HepG2 (cell line): Measurements from ENCODE around the gene MSRB3. TPM values are rescaled to one million over a fixed set of nuclear protein-coding genes. Genes with fewer than 3 reads are reported as not detected.
A peak's percentile ranks its signal among the peaks of the same experiment; 100 is the strongest.

Experiments used
- ATAC-seq: fragments of 200-7000 bp; cut with Tn5 transposase; 3 replicates; pipeline ENCODE4 v1.9.1; 2020; ENCODE audit warnings: mild to moderate bottlenecking, moderate library complexity
- BruUV-seq: library from RNA; stranded (reverse); fragments of 400-500 nt; replicated peaks from 2 replicates; lab custom pipeline; 2021; lab: Mats Ljungman, UMichigan
- CTCF ChIA-PET: fragments of 300-600 bp; formaldehyde crosslinking; extraction: SDS; loops from one replicate; lab custom pipeline; 2021; ENCODE audit warnings: low total read pairs, inconsistent platforms, low intra/inter-chr PET ratio; lab: Yijun Ruan, JAX
- POLR2A ChIA-PET: fragments of 350-600 bp; sonication (Branson Sonifier 250); formaldehyde crosslinking; loops from one replicate; lab custom pipeline; 2020; ENCODE audit warnings: antibody characterized with exemption, inconsistent platforms; lab: Yijun Ruan, JAX
- DNase-seq: peaks from one replicate; pipeline ENCODE4 v3.0.0-alpha.2; 2015; ENCODE audit warnings: low spot score
- FAIRE-seq: peaks from 3 replicates; lab custom pipeline; 2011; peaks lifted over from hg19 to GRCh38; lab: Jason Lieb, UNC
- H2AFZ ChIP-seq: one replicate; pipeline ENCODE4 v1.6.1; 2011; ENCODE audit warnings: low read length, inconsistent platforms
- H3K27ac ChIP-seq: fragments of 300-600 bp; 3 replicates; pipeline ENCODE4 v1.8.0; 2011; ENCODE audit warnings: mixed run types, mild to moderate bottlenecking, mixed read lengths, low read length, inconsistent platforms; ENCODE audit not compliant: insufficient read depth; ENCODE audit errors: extremely low read length
- H3K27me3 ChIP-seq, 2 experiments: fragments of 200-600 bp in 1 of 2; 2 replicates in 1 of 2; 3 replicates in 1 of 2; pipeline versions ENCODE4 v1.6.0 to v1.8.0; 2011; ENCODE audit warnings: low read length in 2 of 2, mild to moderate bottlenecking in 2 of 2, moderate library complexity in 2 of 2, inconsistent platforms in 1 of 2; ENCODE audit not compliant: insufficient read depth in 2 of 2, control insufficient read depth in 1 of 2
- H3K36me3 ChIP-seq, 2 experiments: fragments of 200-600 bp in 1 of 2; replicated peaks in 1 of 2; 2 replicates in 1 of 2; 3 replicates in 1 of 2; pipeline versions ENCODE4 v1.5.1 to v1.8.0; 2011; ENCODE audit warnings: low read length in 2 of 2, inconsistent platforms in 1 of 2; ENCODE audit not compliant: insufficient read depth in 2 of 2, control insufficient read depth in 1 of 2
- H3K4me1 ChIP-seq: 2 replicates; pipeline ENCODE4 v1.5.1; 2012; ENCODE audit warnings: low read length, inconsistent platforms; ENCODE audit not compliant: insufficient read depth
- H3K4me2 ChIP-seq: 2 replicates; pipeline ENCODE4 v1.6.0; 2011; ENCODE audit warnings: low read depth, low read length, inconsistent platforms
- H3K4me3 ChIP-seq, 3 experiments: fragments of 200-600 bp in 1 of 3; sonication (generic), shearing (Covaris generic) in 1 of 3; replicated peaks in 1 of 3; 2 replicates each; pipeline ENCODE4 v1.5.1; 2011 to 2016; ENCODE audit warnings: low read length in 3 of 3, inconsistent platforms in 2 of 3, low read depth in 2 of 3, mild to moderate bottlenecking in 2 of 3, control low read depth in 1 of 3, mixed read lengths in 1 of 3; ENCODE audit not compliant: insufficient read depth in 1 of 3
- H3K79me2 ChIP-seq: one replicate; pipeline ENCODE4 v1.6.1; 2011; ENCODE audit warnings: low read length, inconsistent platforms; ENCODE audit not compliant: insufficient read depth
- H3K9ac ChIP-seq: 2 replicates; pipeline ENCODE4 v1.6.0; 2011; ENCODE audit warnings: mild to moderate bottlenecking, low read depth, low read length, inconsistent platforms; ENCODE audit not compliant: insufficient read depth
- H3K9me3 ChIP-seq: 2 replicates; pipeline ENCODE4 v1.5.1; 2012; ENCODE audit warnings: mild to moderate bottlenecking, low read length
- H4K20me1 ChIP-seq: 2 replicates; pipeline ENCODE4 v1.6.0; 2011; ENCODE audit warnings: inconsistent platforms, mild to moderate bottlenecking, low read length, moderate library complexity; ENCODE audit not compliant: insufficient read depth
- ARID3A ChIP-seq: IDR thresholded peaks from 2 replicates; pipeline ENCODE4 v1.6.1; 2012; ENCODE audit warnings: low read depth, low read length, improper control_type of control experiment
- CTCF ChIP-seq: sonication (generic); formaldehyde crosslinking; IDR thresholded peaks from 2 replicates; pipeline ENCODE4 v1.5.0; 2020; ENCODE audit warnings: mild to moderate bottlenecking, missing genetic modification reagents, moderate library complexity
- JDP2 ChIP-seq: sonication (generic); formaldehyde crosslinking; IDR thresholded peaks from 2 replicates; pipeline ENCODE4 v1.8.1; 2022; ENCODE audit warnings: missing genetic modification reagents, borderline replicate concordance
- KAT8 ChIP-seq: IDR thresholded peaks from 2 replicates; pipeline ENCODE4 v1.6.1; 2016; ENCODE audit warnings: missing genetic modification reagents, missing compliant biosample characterization
- NAIF1 ChIP-seq: sonication (generic); formaldehyde crosslinking; IDR thresholded peaks from 2 replicates; pipeline ENCODE4 v1.5.0; 2020; ENCODE audit warnings: mild to moderate bottlenecking, missing genetic modification reagents, borderline replicate concordance
- RAD21 ChIP-seq: fragments of 450-650 bp; formaldehyde crosslinking; IDR thresholded peaks from 2 replicates; pipeline ENCODE4 v1.5.0; 2020; ENCODE audit warnings: mild to moderate bottlenecking
- SMC3 ChIP-seq: IDR thresholded peaks from 2 replicates; pipeline ENCODE4 v1.6.1; 2011; ENCODE audit warnings: low read length, improper control_type of control experiment
- STAG1 ChIP-seq: sonication (generic); formaldehyde crosslinking; IDR thresholded peaks from 2 replicates; pipeline ENCODE4 v1.4.0; 2020; ENCODE audit warnings: missing genetic modification reagents
- YEATS4 ChIP-seq: sonication (generic); formaldehyde crosslinking; IDR thresholded peaks from 2 replicates; pipeline ENCODE4 v1.4.0; 2020; ENCODE audit warnings: missing genetic modification reagents, borderline replicate concordance
- ZNF749 ChIP-seq: sonication (generic); formaldehyde crosslinking; IDR thresholded peaks from 2 replicates; pipeline ENCODE4 v1.8.0; 2022; ENCODE audit warnings: mild to moderate bottlenecking, missing genetic modification reagents, moderate library complexity, borderline replicate concordance
- WGBS: methylation state at CpG from one replicate; pipeline ENCODE4 v1.1.6; 2017; ENCODE audit warnings: low lambda C conversion rate; 5-methylcytosine and 5-hydroxymethylcytosine counted together
- in situ Hi-C: cut with HindIII; loops from 2 replicates; pipeline ENCODE4 v1.10.0; 2017; ENCODE audit warnings: low pct_unique_long_range_greater_than_20kb; ENCODE audit not compliant: extremely low pct_ligation_motif_present
- intact Hi-C: fragments of 100-400 bp; cut with micrococcal nuclease; formaldehyde crosslinking; loops from one replicate; pipeline ENCODE4 v1.10.0; 2022; ENCODE audit not compliant: unreplicated experiment
- polyA plus RNA-seq, 8 experiments: library from polyadenylated mRNA; depleted of rRNA in 3 of 8; stranded (reverse) in 7 of 8; unstranded in 1 of 8; fragments of >200 nt; fragmentation: Illumina TruSeq in 4 of 8; extraction: Trizol in 4 of 8; gene quantifications; 2 replicates each; pipeline versions ENCODE4 v1.2.1 to v1.2.3, GENCODE V29; 2011 to 2016; ENCODE audit warnings: low read depth in 4 of 8, missing spikeins in 1 of 8, mixed read lengths in 1 of 8; ENCODE audit not compliant: insufficient read depth in 1 of 8
- total RNA-seq, 5 experiments: library from RNA; depleted of rRNA; stranded (reverse); fragments of >200 nt; fragmentation: Illumina TruSeq; extraction: Trizol; gene quantifications; 2 replicates each; pipeline ENCODE4 v1.2.3, GENCODE V29; 2016; ENCODE audit warnings: low read depth in 1 of 5

MSRB3 gene
- total and polyA plus RNA-seq, 2 of the 13 experiments (the other 11 are each of a cell fraction or from before 2014, with no cell fraction given): 1.5 to 1.9 TPM

GRCh38 chr12:65306366-65307168, 28.1 kb downstream of the MSRB3 start:
- no peaks in the 10 kb centered on the region for H4K20me1 ChIP-seq
- ChIA-PET CTCF (interaction anchor here (1.1 to 1.8 kb wide), 2 partner anchors 415 to 800 kb away, joined by 3 to 6 read pairs; no protein-coding TSS in a partner anchor), POLR2A (no interaction called here)
- no peak overlapping the region for H3K9ac ChIP-seq
- peaks cover 6% of the 10 kb centered on the region; the same call in 1 of the 2 replicates for H3K4me1 ChIP-seq
- intact Hi-C loops (loop anchor here (1.0 to 10.0 kb wide), 4 partner anchors 412 to 800 kb away; partner anchors contain the start of gene HMGA2), in situ Hi-C loops (loop anchor here (25.0 kb wide), 1 partner anchor 381 kb away; no protein-coding TSS in a partner anchor)
- H3K4me2 ChIP-seq: peak overlapping the region; percentile 33; the same call in 1 of the 2 replicates
- H3K27ac ChIP-seq: no peak overlapping the region
- ATAC-seq: peak; percentile 66
- no peaks in the 10 kb centered on the region for H3K9me3 ChIP-seq
- H2AFZ ChIP-seq: no peak overlapping the region
- BruUV-seq: no TSS peak
- 52% methylated on average over 6 of the region's 6 CpGs for WGBS
- no peak overlapping the region for H3K4me3 ChIP-seq
- no peak for TF ChIP-seq ARID3A
- TF ChIP-seq RAD21: peak; percentile 66
- TF ChIP-seq NAIF1: no peak
- TF ChIP-seq CTCF: peak; percentile 75
- TF ChIP-seq STAG1 (CRISPR knock-in tag): peak; percentile 84
- 0 out of 2 replicates have a peak, but pooled peaks have one; percentile 34 for TF ChIP-seq ZNF749
- 0 out of 2 replicates have a peak, but pooled peaks have one; percentile 19 for TF ChIP-seq YEATS4 (CRISPR knock-in tag)
- TF ChIP-seq KAT8: no peak
- peak; percentile 55; the same call in 1 of the 2 replicates for TF ChIP-seq SMC3
- TF ChIP-seq JDP2 (CRISPR knock-in tag): no peak
- H3K27me3 ChIP-seq: no peaks in the 10 kb centered on the region
- peak; percentile 39 for FAIRE-seq
- H3K79me2 ChIP-seq: no peaks in the 10 kb centered on the region
- peak; percentile 37 for DNase-seq
- no peaks in the 10 kb centered on the region for H3K36me3 ChIP-seq
